Mesenteric fat pad (tissue), 1 donor: Measurements from ENCODE around the gene IQCE. TPM values are rescaled to one million over a fixed set of nuclear protein-coding genes. Genes with fewer than 3 reads are reported as not detected.
"Not testable (repeated sequence)": the region's sequence is repeated elsewhere in the genome, so short reads cannot be mapped to it uniquely, and the experiment has no call there.

Experiments used
- DNase-seq: peaks from one replicate; pipeline ENCODE4 v3.0.0-alpha.2; 2020; ENCODE audit warnings: low spot score
- total RNA-seq: library from RNA; stranded (reverse); fragmentation: NEBNext Ultra II Directional; extraction: Animal tissue kit (Norgen Biotek cat#: 25700); gene quantifications from one replicate; pipeline ENCODE4 v1.2.1, GENCODE V29; 2021
- donor health status: DM: yes; HTN: yes; CAD: no.

The IQCE gene
- total RNA-seq, 1 donor from 2014 or later, result 14.4 TPM

DNA sequence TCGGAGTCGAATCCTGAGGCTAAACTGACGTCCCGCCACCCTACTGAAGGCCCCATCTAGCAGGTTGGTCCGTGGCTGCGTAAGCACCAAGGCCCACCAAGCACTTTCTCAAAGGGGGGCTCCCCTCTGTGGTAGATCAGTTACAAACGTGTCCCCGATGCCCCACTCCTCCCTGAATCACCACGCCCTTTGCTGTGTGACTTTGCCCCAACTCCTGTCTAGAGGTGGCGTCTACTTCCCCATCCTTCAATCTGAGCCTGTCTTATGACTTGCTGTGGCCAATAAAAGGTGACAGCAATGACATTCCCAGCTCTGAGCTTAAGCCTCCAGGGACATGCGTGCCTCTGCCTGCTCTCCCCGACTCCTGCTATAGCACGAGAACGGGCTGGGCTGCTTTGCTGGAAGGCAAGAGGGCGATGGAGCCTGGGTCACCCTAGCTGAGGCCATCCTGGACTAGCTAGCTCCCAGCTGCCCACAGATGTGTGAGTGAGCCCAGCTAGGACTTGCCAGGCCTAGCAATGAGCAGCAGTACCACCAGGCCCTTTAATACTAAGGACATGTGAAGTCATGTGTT lies 26.5 kb upstream of the IQCE start:
- not testable (repeated sequence) for DNase-seq

GRCh38 chr7:2532816-2533215 lies 26.0 kb upstream of the IQCE start:
- not testable (repeated sequence) for DNase-seq

DNA sequence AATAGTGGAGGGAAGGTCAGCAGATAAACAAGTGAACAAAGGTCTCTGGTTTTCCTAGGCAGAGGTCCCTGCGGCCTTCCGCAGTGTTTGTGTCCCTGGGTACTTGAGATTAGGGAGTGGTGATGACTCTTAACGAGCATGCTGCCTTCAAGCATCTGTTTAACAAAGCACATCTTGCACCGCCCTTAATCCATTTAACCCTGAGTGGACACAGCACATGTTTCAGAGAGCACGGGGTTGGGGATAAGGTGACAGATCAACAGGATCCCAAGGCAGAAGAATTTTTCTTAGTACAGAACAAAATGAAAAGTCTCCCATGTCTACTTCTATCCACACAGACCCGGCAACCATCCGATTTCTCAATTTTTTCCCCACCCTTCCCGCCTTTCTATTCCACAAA lies 25.2 kb upstream of the IQCE start:
- not testable (repeated sequence) for DNase-seq

DNA sequence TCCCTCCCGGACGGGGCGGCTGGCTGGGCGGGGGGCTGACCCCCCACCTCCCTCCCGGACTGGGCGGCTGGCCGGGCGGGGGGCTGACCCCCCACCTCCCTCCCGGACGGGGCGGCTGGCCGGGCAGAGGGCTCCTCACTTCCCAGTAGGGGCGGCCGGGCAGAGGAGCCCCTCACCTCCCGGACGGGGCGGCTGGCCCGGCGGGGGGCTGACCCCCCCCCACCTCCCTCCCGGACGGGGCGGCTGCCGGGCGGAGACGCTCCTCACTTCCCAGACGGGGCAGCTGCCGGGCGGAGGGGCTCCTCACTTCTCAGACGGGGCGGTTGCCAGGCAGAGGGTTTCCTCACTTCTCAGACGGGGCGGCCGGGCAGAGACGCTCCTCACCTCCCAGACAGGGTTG lies 24.6 kb upstream of the IQCE start:
- DNase-seq, result not testable (repeated sequence)

- not testable (repeated sequence) for DNase-seq
Measured at GRCh38 chr7:2535872-2536627, 22.7 kb upstream of the IQCE start.

DNA sequence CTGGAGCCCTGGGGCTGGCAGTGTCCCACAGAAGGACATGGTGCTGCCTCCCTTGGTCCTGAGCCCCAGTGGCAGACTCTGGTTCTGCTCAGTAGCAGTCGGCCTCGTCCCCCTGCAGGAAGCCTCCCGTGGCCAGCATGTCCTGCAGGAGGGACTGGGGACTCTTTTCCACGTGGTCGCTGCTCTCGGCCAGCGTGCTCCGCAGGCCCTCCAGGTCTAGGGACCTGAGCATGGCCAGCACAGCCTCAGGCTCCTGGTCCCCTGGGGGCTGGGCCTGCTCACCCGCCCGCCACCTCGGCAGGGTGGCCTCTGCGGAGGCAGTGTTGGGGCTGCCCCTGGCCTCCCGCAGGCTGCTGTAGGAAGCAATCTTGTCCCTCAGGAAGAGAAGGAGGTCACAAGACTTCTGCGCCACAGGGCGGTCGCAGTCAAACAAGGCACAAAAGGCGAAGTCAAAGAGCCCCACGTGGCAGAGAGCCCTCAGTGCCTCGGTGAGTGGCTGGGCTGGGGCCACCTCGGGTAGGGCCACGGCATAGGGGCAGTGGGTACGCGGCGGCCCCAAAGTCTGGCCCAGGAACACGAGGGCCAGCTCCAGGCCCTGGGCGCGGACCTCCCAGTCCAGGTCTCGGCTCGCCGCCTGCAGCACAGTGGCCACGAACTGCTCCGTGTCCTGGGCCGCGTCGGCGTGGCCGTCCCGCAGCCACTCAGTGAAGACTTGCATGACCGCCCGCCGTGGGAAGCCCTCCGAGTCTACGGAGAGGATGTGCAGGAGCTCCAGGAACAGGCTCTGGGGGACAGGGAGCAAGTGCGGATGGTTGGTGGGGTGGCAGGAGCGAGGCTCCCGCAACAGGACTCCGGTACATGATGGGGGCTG lies 20.6 kb upstream of the IQCE start:
- DNase-seq, result no peak

- no peak for DNase-seq
Measured at GRCh38 chr7:2539031-2539911, 19.5 kb upstream of the IQCE start.

- DNase-seq, result no peak
Measured at GRCh38 chr7:2540133-2540532, 18.6 kb upstream of the IQCE start.

- DNase-seq, result no peak
Measured at GRCh38 chr7:2540641-2541051, 18.1 kb upstream of the IQCE start.

DNA sequence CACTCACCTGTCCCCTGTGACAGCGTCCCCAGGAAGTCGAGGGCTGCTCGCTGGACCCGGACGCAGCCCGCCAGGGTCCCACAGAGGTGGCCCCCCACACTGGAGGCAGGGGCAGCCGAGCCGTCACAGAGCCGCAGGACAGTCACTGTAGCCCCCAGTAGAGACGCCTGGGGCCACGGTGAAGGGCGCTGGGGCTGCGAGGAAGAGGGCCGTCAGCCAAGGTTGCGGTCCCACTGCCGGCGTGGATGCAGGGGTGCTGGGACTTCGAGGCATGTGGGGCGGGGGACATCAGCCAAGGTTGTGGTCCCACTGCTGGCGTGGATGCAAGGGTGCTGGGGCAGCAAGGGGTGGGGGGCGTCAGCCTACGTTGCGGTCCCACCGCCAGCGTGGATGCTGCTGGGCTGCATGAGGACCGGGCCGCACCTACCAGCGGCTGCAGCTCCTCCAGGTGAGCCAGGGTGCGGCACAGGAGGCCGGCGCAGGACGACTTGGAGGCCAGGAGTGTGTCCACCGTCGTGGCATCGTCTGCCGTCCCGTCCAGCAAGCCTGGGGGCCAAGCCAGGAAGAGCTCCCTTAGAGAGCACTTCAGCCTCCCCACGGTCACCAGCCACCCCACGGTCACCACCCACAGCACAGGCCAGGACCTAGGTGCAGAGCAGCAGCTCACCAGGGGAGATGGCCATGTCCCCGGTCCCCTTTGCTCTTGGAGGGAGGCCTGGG lies 17.3 kb upstream of the IQCE start:
- DNase-seq, result no peak

- no peak for DNase-seq
Measured at GRCh38 chr7:2542011-2542915, 16.5 kb upstream of the IQCE start.

DNA sequence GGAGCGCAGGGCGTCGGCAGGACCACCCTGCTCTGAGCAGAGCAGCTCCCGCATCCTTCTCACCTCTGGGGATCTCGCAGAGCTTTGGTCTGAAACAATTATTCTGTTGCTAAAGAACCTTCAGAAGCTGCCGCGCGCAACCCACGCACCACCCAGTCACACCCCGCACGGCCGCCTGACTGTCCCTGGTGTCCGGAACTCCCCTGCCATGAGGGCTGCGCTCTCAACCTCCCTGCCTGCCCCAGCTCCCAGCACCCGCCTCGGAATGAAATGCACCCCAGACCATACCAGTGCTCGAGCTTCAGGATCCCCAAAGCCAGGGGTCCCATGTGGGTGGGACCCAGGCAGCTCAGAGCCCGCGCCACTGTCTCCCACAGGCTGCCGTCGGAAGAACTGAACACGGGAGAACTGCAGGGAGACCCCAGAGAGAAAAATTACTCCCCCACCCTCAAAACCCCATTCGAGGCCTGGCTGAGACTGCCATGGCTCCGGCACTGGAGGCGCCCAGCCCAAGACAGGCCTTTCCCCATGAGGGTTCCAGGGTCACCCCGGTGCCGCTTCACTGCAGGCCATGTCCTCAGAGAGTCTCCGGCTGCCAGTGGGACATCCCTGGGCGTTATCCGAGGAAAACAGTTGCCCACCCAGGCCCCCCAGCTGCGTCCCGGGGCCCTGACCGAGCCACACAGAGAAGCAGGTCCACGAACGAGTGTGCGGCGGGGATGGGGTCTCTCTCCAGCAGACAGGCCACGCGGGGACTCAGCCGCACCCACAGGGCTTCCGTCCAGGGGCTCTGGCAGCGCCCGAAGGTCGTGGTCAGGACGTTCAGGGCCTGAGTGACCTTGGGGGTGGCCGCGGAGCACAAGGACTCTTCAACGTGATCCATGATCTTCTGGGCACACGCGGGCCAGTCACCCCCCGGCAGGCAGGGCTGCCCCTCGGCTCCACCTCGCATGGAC lies 15.6 kb upstream of the IQCE start:
- DNase-seq, result no peak

GRCh38 chr7:2544541-2545188 lies 14.1 kb upstream of the IQCE start:
- no peak for DNase-seq

GRCh38 chr7:2545746-2546425 lies 12.9 kb upstream of the IQCE start:
- DNase-seq, result no peak

DNA sequence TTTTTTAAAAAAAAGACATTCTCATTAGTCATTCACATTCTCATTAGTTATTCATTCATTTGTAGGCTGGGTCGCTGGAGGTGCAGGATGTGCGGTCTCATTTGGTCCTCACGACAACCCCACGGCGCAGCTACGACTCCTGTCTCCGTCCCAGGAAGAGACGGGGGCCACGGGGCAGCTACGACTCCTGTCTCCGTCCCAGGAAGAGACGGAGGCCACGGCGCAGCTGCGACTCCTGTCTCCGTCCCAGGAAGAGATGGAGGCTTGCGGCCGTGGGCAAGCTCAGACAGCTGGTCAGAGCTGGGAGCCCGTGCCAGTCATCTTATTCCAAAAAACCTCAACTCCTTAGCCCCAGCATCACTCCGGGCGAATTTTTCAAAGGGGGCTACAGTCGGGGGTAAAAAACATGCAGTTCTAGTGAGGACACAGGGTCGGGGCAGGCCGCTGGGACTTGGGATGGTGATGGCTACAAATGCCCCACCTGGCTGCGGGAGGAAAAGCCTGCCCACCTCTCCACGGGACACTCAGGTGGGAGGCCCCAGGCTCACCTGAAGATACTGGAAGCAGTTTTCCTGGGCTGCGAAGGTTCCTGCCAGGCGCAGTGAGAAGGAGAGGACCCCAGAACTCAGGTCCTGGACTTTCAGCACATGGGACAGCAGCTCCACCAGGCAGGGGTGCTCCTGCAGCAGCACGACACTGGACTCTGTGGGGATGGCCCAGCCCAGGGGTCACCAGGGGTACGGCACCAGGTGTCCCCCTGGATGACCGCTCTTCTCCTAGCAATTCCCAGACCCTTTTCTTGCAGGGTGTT lies 11.8 kb upstream of the IQCE start:
- DNase-seq, result no peak

GRCh38 chr7:2551418-2551817 lies 7.4 kb upstream of the IQCE start:
- DNase-seq, result no peak
